H9 (cell line): Measurements from ENCODE around the gene BANP. TPM values are rescaled to one million over a fixed set of nuclear protein-coding genes. Genes with fewer than 3 reads are reported as not detected.

Source experiments
- DNase-seq: peaks from one replicate; pipeline ENCODE4 v3.0.0-alpha.2; 2017
- H2AFZ ChIP-seq: one replicate; pipeline ENCODE4 v1.6.1; 2013; ENCODE audit warnings: mild to moderate bottlenecking, low read length, control low read depth, moderate library complexity
- H2AK5ac ChIP-seq: 2 replicates; pipeline ENCODE4 v1.6.1; 2013; ENCODE audit warnings: low read length, control low read depth, mixed read lengths; ENCODE audit not compliant: insufficient read length
- H2BK120ac ChIP-seq: one replicate; pipeline ENCODE4 v1.6.1; 2013; ENCODE audit warnings: low read depth, mild to moderate bottlenecking, low read length, control low read depth, inconsistent platforms; ENCODE audit not compliant: poor library complexity, severe bottlenecking
- H2BK12ac ChIP-seq: 2 replicates; pipeline ENCODE4 v1.6.1; 2013; ENCODE audit warnings: low read length, control low read depth, mixed read lengths, low read depth; ENCODE audit not compliant: insufficient read length
- H2BK15ac ChIP-seq: 2 replicates; pipeline ENCODE4 v1.6.1; 2013; ENCODE audit warnings: low read depth, low read length, control low read depth
- H2BK20ac ChIP-seq: one replicate; pipeline ENCODE4 v1.6.1; 2013; ENCODE audit warnings: low read depth, mild to moderate bottlenecking, low read length, control low read depth, inconsistent platforms; ENCODE audit not compliant: poor library complexity, severe bottlenecking
- H2BK5ac ChIP-seq: 2 replicates; pipeline ENCODE4 v1.6.1; 2013; ENCODE audit warnings: low read length, control low read depth, mixed read lengths; ENCODE audit not compliant: insufficient read length
- H3K14ac ChIP-seq: 2 replicates; pipeline ENCODE4 v1.6.1; 2013; ENCODE audit warnings: low read length, control low read depth; ENCODE audit not compliant: insufficient read depth
- H3K18ac ChIP-seq: 2 replicates; pipeline ENCODE4 v1.6.1; 2013; ENCODE audit warnings: low read depth, mild to moderate bottlenecking, mixed read lengths, low read length, control low read depth; ENCODE audit not compliant: insufficient read length
- H3K23ac ChIP-seq: 2 replicates; pipeline ENCODE4 v1.6.1; 2013; ENCODE audit warnings: low read length, control low read depth, mixed read lengths, low read depth; ENCODE audit not compliant: insufficient read length
- H3K23me2 ChIP-seq: 2 replicates; pipeline ENCODE4 v1.6.1; 2013; ENCODE audit warnings: low read depth, mild to moderate bottlenecking, mixed read lengths, low read length, control low read depth; ENCODE audit not compliant: insufficient read length, poor library complexity, severe bottlenecking
- H3K27ac ChIP-seq: 2 replicates; pipeline ENCODE4 v1.5.1; 2013; ENCODE audit warnings: low read length, control low read depth, mixed read lengths, low read depth; ENCODE audit not compliant: insufficient read length
- H3K27me3 ChIP-seq: 2 replicates; pipeline ENCODE4 v1.6.1; 2013; ENCODE audit warnings: low read length, control low read depth, inconsistent platforms; ENCODE audit not compliant: insufficient read depth
- H3K4ac ChIP-seq: 2 replicates; pipeline ENCODE4 v1.6.1; 2013; ENCODE audit warnings: low read depth, mild to moderate bottlenecking, control low read depth, inconsistent platforms, low read length, moderate library complexity
- H3K4me1 ChIP-seq: 2 replicates; pipeline ENCODE4 v1.6.1; 2013; ENCODE audit warnings: low read length, control low read depth, inconsistent platforms; ENCODE audit not compliant: insufficient read depth
- H3K4me2 ChIP-seq: 2 replicates; pipeline ENCODE4 v1.6.1; 2013; ENCODE audit warnings: low read length, control low read depth, mixed read lengths; ENCODE audit not compliant: insufficient read length, insufficient read depth
- H3K56ac ChIP-seq: 2 replicates; pipeline ENCODE4 v1.6.1; 2013; ENCODE audit warnings: low read depth, mild to moderate bottlenecking, mixed read lengths, low read length, control low read depth; ENCODE audit not compliant: insufficient read length
- H3K79me1 ChIP-seq: 2 replicates; pipeline ENCODE4 v1.6.1; 2013; ENCODE audit warnings: low read depth, mild to moderate bottlenecking, moderate library complexity, low read length, control low read depth, inconsistent platforms; ENCODE audit not compliant: insufficient read depth, poor library complexity, severe bottlenecking
- H3K79me2 ChIP-seq: 2 replicates; pipeline ENCODE4 v1.6.1; 2013; ENCODE audit warnings: low read length, control low read depth, inconsistent platforms; ENCODE audit not compliant: insufficient read depth
- H3K9ac ChIP-seq: 2 replicates; pipeline ENCODE4 v1.6.1; 2013; ENCODE audit warnings: low read length, control low read depth, mixed read lengths; ENCODE audit not compliant: insufficient read length; ENCODE audit errors: extremely low read depth
- H3K9me3 ChIP-seq: one replicate; pipeline ENCODE4 v1.6.1; 2013; ENCODE audit warnings: low read depth, low read length, inconsistent platforms; ENCODE audit not compliant: control insufficient read depth
- H3T11ph ChIP-seq: one replicate; pipeline ENCODE4 v1.6.1; 2013; ENCODE audit warnings: mild to moderate bottlenecking, low read length, control low read depth, inconsistent platforms
- H4K20me1 ChIP-seq: one replicate; pipeline ENCODE4 v1.6.1; 2013; ENCODE audit not compliant: control insufficient read depth, insufficient read length, insufficient read depth
- H4K5ac ChIP-seq: 2 replicates; pipeline ENCODE4 v1.6.1; 2013; ENCODE audit warnings: low read depth, mild to moderate bottlenecking, mixed read lengths, low read length, control low read depth; ENCODE audit not compliant: insufficient read length
- H4K8ac ChIP-seq: replicated peaks from 2 replicates; pipeline ENCODE4 v1.6.1; 2013; ENCODE audit warnings: low read length, control low read depth, mixed read lengths, low read depth; ENCODE audit not compliant: insufficient read length
- H4K91ac ChIP-seq: 2 replicates; pipeline ENCODE4 v1.6.1; 2013; ENCODE audit warnings: low read depth, mild to moderate bottlenecking, moderate library complexity, mixed read lengths, low read length, control low read depth; ENCODE audit not compliant: insufficient read length
- H3K27ac Mint-ChIP-seq, 3 experiments: 2 replicates in 2 of 3; 3 replicates in 1 of 3; pipeline ENCODE4 v1.8.0; 2020 to 2021; ENCODE audit warnings: mixed read lengths in 3 of 3, mild to moderate bottlenecking in 1 of 3, moderate library complexity in 1 of 3
- H3K27me3 Mint-ChIP-seq: 2 replicates; pipeline ENCODE4 v1.8.0; 2021; ENCODE audit warnings: low read depth, mild to moderate bottlenecking, moderate library complexity, mixed read lengths
- H3K36me3 Mint-ChIP-seq, 3 experiments: 2 replicates in 2 of 3; 3 replicates in 1 of 3; pipeline ENCODE4 v1.8.0; 2020 to 2021; ENCODE audit warnings: low read depth in 3 of 3, mixed read lengths in 3 of 3; ENCODE audit not compliant: insufficient read depth in 1 of 3
- H3K4me1 Mint-ChIP-seq, 2 experiments: 2 replicates each; pipeline ENCODE4 v1.8.0; 2020; ENCODE audit warnings: mixed read lengths in 2 of 2
- H3K4me3 Mint-ChIP-seq, 2 experiments: 2 replicates in 1 of 2; 3 replicates in 1 of 2; pipeline ENCODE4 v1.8.0; 2020 to 2021; ENCODE audit warnings: mild to moderate bottlenecking in 2 of 2, mixed read lengths in 2 of 2, moderate library complexity in 1 of 2
- H3K9me3 Mint-ChIP-seq, 2 experiments: 2 replicates in 1 of 2; 3 replicates in 1 of 2; pipeline ENCODE4 v1.8.0; 2020; ENCODE audit warnings: mild to moderate bottlenecking in 2 of 2, mixed read lengths in 2 of 2, moderate library complexity in 1 of 2
- CTCF ChIP-seq: fragments of 200-600 bp; sonication (generic); conservative IDR thresholded peaks from 3 replicates; pipeline ENCODE4 v1.8.0; 2021; ENCODE audit warnings: antibody characterized with exemption, mild to moderate bottlenecking
- WGBS: extraction: QIAGEN DNeasy Blood & Tissue Kit; methylation state at CpG from one replicate; pipeline ENCODE4 v1.1.7; 2013; ENCODE audit warnings: missing lambda C conversion rate, low lambda C conversion rate, mixed read lengths; ENCODE audit not compliant: insufficient read length; ENCODE audit errors: extremely low coverage; 5-methylcytosine and 5-hydroxymethylcytosine counted together
- total RNA-seq: library from RNA; stranded (reverse); gene quantifications from 2 replicates; pipeline ENCODE4 v1.2.1, GENCODE V29; 2021

Gene BANP
- total RNA-seq, 1 experiment from 2014 or later: 24.9 TPM

GRCh38 chr16:87948119-87948545 lies 3.1 kb upstream of the BANP start:
- Histone ChIP-seq H3K9ac (no peak overlapping the region), H2BK12ac (no peak overlapping the region), H2AFZ (no peak overlapping the region), H3K56ac (no peak overlapping the region), H4K5ac (no peak overlapping the region), H2BK120ac (no peak overlapping the region), H4K20me1 (no peaks in the 10 kb centered on the region), H3K27ac (no peak overlapping the region), H4K91ac (no peak overlapping the region), H3T11ph (no peak overlapping the region), H3K4me1 (no peaks in the 10 kb centered on the region; the same call in 1 of the 2 replicates), H3K79me2 (peaks cover 6% of the 10 kb centered on the region; the same call in 1 of the 2 replicates), H3K23ac (no peak overlapping the region), H2BK15ac (no peak overlapping the region), H2BK5ac (no peak overlapping the region), H3K4ac (no peak overlapping the region), H3K4me2 (no peak overlapping the region), H3K14ac (no peak overlapping the region), H2BK20ac (no peak overlapping the region), H3K9me3 (no peaks in the 10 kb centered on the region), H3K18ac (no peak overlapping the region), H3K23me2 (peaks cover 7% of the 10 kb centered on the region), H2AK5ac (no peak overlapping the region), H3K79me1 (peaks cover 4% of the 10 kb centered on the region), H3K27me3 (no peaks in the 10 kb centered on the region), H4K8ac (no peak overlapping the region)
- no peak for TF ChIP-seq CTCF
- Mint-ChIP-seq H3K27ac (peak overlapping the region in 1 of 3 experiments; percentile 11; a peak in 1 of 7 replicates), H3K4me3 (no peak overlapping the region), H3K4me1 (peaks cover 28 to 39% of the 10 kb centered on the region in 2 experiments), H3K9me3 (no peaks in the 10 kb centered on the region), H3K36me3 (peaks cover 0 to 9% (median 6%) of the 10 kb centered on the region in 3 experiments), H3K27me3 (no peaks in the 10 kb centered on the region)
- DNase-seq: no peak
- WGBS: no CpG with 5 or more reads among the region's 12 CpGs
